HepG2 (cell line): ENCODE results near the gene NHLRC3.

Source experiments
- ATF7-NPFF ChIP-seq: sonication (generic); formaldehyde crosslinking; IDR thresholded peaks from 2 replicates; pipeline ENCODE4 v1.8.1; 2023; ENCODE audit warnings: mild to moderate bottlenecking, low read depth, missing genetic modification reagents, moderate library complexity
- CTCF ChIP-seq: sonication (generic); formaldehyde crosslinking; IDR thresholded peaks from 2 replicates; pipeline ENCODE4 v1.5.0; 2020; ENCODE audit warnings: mild to moderate bottlenecking, missing genetic modification reagents, moderate library complexity
- FOXM1 ChIP-seq: sonication (generic); formaldehyde crosslinking; IDR thresholded peaks from 2 replicates; pipeline ENCODE4 v1.5.0; 2020; ENCODE audit warnings: missing genetic modification reagents
- HCFC1 ChIP-seq: fragments of 150-350 bp; IDR thresholded peaks from 2 replicates; pipeline ENCODE4 v1.6.1; 2014; ENCODE audit warnings: low read depth, low read length
- MAX ChIP-seq: IDR thresholded peaks from 2 replicates; pipeline ENCODE4 v1.6.1; 2012; ENCODE audit warnings: inconsistent platforms
- SRF ChIP-seq: IDR thresholded peaks from 2 replicates; pipeline ENCODE4 v1.6.1; 2011; ENCODE audit warnings: mild to moderate bottlenecking, low read depth, low read length, moderate library complexity
- ZNF274 ChIP-seq: sonication (generic); formaldehyde crosslinking; IDR thresholded peaks from 2 replicates; pipeline ENCODE4 v1.5.1; 2020; ENCODE audit warnings: mild to moderate bottlenecking, missing genetic modification reagents
- ZNF292 ChIP-seq: sonication (generic); formaldehyde crosslinking; IDR thresholded peaks from 2 replicates; pipeline ENCODE4 v1.8.1; 2022; ENCODE audit warnings: mild to moderate bottlenecking, low read depth, missing genetic modification reagents, borderline replicate concordance
- TF ChIP-seq, protein P1 (sequence below): sonication (generic); formaldehyde crosslinking; IDR thresholded peaks from 2 replicates; pipeline ENCODE4 v1.8.1; 2022; ENCODE audit warnings: low read depth, mild to moderate bottlenecking, missing genetic modification reagents

GRCh38 chr13:38998739-38999138 is 39.5 kb upstream of the NHLRC3 start:
- TF ChIP-seq CTCF (CRISPR knock-in tag) (no peak), ZNF274 (CRISPR knock-in tag) (no peak), ATF7-NPFF (no peak), HCFC1 (no peak), FOXM1 (CRISPR knock-in tag) (no peak), MAX (no peak), SRF (no peak), ZNF292 (no peak)
- TF ChIP-seq, protein P1, sequence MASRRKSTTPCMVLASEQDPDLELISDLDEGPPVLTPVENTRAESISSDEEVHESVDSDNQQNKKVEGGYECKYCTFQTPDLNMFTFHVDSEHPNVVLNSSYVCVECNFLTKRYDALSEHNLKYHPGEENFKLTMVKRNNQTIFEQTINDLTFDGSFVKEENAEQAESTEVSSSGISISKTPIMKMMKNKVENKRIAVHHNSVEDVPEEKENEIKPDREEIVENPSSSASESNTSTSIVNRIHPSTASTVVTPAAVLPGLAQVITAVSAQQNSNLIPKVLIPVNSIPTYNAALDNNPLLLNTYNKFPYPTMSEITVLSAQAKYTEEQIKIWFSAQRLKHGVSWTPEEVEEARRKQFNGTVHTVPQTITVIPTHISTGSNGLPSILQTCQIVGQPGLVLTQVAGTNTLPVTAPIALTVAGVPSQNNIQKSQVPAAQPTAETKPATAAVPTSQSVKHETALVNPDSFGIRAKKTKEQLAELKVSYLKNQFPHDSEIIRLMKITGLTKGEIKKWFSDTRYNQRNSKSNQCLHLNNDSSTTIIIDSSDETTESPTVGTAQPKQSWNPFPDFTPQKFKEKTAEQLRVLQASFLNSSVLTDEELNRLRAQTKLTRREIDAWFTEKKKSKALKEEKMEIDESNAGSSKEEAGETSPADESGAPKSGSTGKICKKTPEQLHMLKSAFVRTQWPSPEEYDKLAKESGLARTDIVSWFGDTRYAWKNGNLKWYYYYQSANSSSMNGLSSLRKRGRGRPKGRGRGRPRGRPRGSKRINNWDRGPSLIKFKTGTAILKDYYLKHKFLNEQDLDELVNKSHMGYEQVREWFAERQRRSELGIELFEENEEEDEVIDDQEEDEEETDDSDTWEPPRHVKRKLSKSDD (CRISPR knock-in tag), result no peak
